ENCODE results near the gene APBA3. TPM values are rescaled to one million over a fixed set of nuclear protein-coding genes. Genes with fewer than 3 reads are reported as not detected.

The APBA3 gene
- total and polyA plus RNA-seq, 7 experiments from 2014 or later, result 30.7 to 77.3 (median 62.3) TPM

DNA sequence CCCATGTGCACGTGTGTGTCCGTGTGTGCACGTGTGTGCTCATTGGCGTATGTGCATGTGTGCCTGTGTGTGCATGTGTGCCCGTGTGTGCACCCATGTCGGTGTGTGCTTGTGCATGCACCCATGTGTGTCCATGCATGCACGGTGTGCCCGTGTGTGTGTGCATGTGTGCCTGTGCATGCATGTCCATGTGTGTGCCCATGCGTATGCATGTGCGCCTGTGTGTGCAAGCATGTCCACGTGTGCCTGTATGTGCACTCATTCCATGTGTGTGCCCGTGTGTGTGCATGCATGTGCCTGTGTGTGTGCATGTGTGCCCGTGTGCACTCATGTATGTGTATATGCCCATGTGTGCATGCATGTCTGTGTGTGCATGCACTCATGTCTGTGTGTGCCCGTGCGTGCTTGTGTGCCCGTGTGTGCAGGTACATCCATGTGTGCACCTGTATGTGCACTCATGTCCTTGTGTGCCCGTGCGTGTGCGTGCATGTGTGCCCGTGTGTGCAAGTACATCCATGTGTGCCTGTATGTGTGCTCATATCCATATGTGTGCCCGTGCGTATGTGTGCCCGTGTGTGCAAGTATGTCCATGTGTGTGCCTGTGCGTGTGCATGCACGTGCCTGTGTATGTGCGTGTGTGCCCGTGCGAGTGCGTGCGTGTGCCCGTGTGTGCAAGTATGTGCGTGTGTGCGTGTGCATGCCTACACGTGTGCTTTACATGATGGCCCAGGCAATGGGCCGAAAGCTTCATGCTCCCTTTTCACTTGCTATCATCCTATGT, 46.3 kb upstream of the APBA3 start:
- peaks cover 3 to 14% of the 10 kb centered on the region in 2 donors for H3K4me1 ChIP-seq (ENCODE audit: control insufficient read depth in 2 of 2, insufficient read depth in 2 of 2, low read length in 2 of 2)
- H3K4me3 ChIP-seq (ENCODE audit: low read length), result no peak overlapping the region
- H3K27ac ChIP-seq (ENCODE audit: low read depth, low read length), result no peak overlapping the region
- Mint-ChIP-seq H3K36me3 (no peaks in the 10 kb centered on the region), H3K4me3 (no peak overlapping the region), H3K9me3 (peaks cover 0 to 6% (median 0%) of the 10 kb centered on the region in 11 donors), H3K4me1 (peaks cover 9 to 22% (median 20%) of the 10 kb centered on the region in 7 donors), H3K27ac (peak overlapping the region in 4 of 9 donors; percentile 27 to 73 (median 67)), H3K27me3 (peaks cover 0 to 2% (median 0%) of the 10 kb centered on the region in 5 donors)
- CTCF ChIA-PET, result no interaction called here
- intact Hi-C loops (cut with micrococcal nuclease), result no loop called here
- H3K36me3 ChIP-seq (ENCODE audit: control insufficient read depth in 2 of 3, insufficient read depth in 3 of 3, low read length in 3 of 3), result no peaks in the 10 kb centered on the region
- no peak for ATAC-seq
- POLR2A ChIA-PET, result no interaction called here
- no peak for DNase-seq
- H3K27me3 ChIP-seq (ENCODE audit: control insufficient read depth in 2 of 2, insufficient read depth in 2 of 2, low read length in 2 of 2), result no peaks in the 10 kb centered on the region
- no peaks in the 10 kb centered on the region for H3K9me3 ChIP-seq (ENCODE audit: control insufficient read depth in 2 of 3, low read length in 3 of 3)

DNA sequence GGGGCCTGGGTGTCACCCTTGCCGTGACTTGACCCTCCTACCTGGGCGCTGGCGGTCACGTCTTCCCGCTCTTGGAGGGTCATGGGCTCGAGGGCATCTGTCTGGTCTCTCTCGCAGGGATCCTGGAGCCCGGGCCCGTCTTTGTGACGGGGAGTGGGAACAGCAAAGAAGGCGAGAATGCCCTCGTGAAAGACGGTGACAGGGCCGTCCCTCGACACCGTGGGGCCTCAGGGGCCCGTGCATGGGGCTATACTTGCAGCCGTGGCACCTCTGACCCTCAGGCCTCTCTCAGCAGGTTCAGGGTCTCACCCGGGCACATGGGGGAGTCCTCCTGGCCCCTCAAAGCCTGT, 45.6 kb upstream of the APBA3 start:
- no peaks in the 10 kb centered on the region for H3K9me3 ChIP-seq (ENCODE audit: control insufficient read depth in 2 of 3, low read length in 3 of 3)
- intact Hi-C loops (cut with micrococcal nuclease), result no loop called here
- H3K4me1 ChIP-seq (ENCODE audit: control insufficient read depth in 2 of 2, insufficient read depth in 2 of 2, low read length in 2 of 2), result peaks cover 0 to 10% of the 10 kb centered on the region in 2 donors
- H3K4me3 Mint-ChIP-seq, result no peak overlapping the region
- H3K36me3 ChIP-seq (ENCODE audit: control insufficient read depth in 2 of 3, insufficient read depth in 3 of 3, low read length in 3 of 3), result no peaks in the 10 kb centered on the region
- peaks cover 3 to 22% (median 16%) of the 10 kb centered on the region in 7 donors for H3K4me1 Mint-ChIP-seq
- peak overlapping the region in 2 of 9 donors; percentile 34 to 72 for H3K27ac Mint-ChIP-seq
- H3K4me3 ChIP-seq (ENCODE audit: low read length), result no peak overlapping the region
- no peaks in the 10 kb centered on the region for H3K36me3 Mint-ChIP-seq
- ATAC-seq, result no peak
- DNase-seq, result no peak
- ChIA-PET CTCF (no interaction called here), POLR2A (interaction anchor here (0.9 kb wide), 1 partner anchor 12 kb away, joined by 3 read pairs; no protein-coding TSS in a partner anchor)
- H3K27me3 ChIP-seq (ENCODE audit: control insufficient read depth in 2 of 2, insufficient read depth in 2 of 2, low read length in 2 of 2), result no peaks in the 10 kb centered on the region
- H3K27me3 Mint-ChIP-seq, result peaks cover 0 to 2% (median 0%) of the 10 kb centered on the region in 5 donors
- H3K27ac ChIP-seq (ENCODE audit: low read depth, low read length), result no peak overlapping the region
- peaks cover 0 to 6% (median 0%) of the 10 kb centered on the region in 11 donors for H3K9me3 Mint-ChIP-seq

DNA sequence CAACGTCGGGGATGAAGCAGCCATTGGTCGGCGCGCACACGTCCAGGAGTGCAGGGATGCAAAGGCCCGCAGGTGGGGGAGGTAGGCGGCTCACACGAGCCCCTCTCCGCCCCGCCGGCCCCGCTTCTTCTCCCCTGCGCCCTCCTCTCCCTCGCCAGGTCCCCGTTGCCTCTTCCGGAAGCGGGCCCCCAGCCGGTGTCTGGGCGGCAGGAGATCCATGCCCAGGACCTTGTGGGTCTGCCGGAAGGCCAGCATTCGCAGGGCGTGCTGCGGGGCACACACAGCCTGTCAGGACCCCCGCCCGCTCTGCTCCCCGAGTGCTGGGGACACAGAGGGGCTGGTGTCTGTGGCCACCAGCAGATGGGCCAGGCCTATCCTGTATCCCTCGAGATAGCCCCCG, 44.4 kb upstream of the APBA3 start:
- Histone ChIP-seq H3K4me3 (ENCODE audit: low read length) (no peak overlapping the region), H3K27ac (ENCODE audit: low read depth, low read length) (no peak overlapping the region), H3K36me3 (ENCODE audit: control insufficient read depth in 2 of 3, insufficient read depth in 3 of 3, low read length in 3 of 3) (no peaks in the 10 kb centered on the region), H3K4me1 (ENCODE audit: control insufficient read depth in 2 of 2, insufficient read depth in 2 of 2, low read length in 2 of 2) (peaks cover 11 to 14% of the 10 kb centered on the region in 2 donors), H3K27me3 (ENCODE audit: control insufficient read depth in 2 of 2, insufficient read depth in 2 of 2, low read length in 2 of 2) (no peaks in the 10 kb centered on the region), H3K9me3 (ENCODE audit: control insufficient read depth in 2 of 3, low read length in 3 of 3) (no peaks in the 10 kb centered on the region)
- intact Hi-C loops (cut with micrococcal nuclease), result no loop called here
- Mint-ChIP-seq H3K4me3 (no peak overlapping the region), H3K9me3 (peaks cover 0 to 6% (median 0%) of the 10 kb centered on the region in 11 donors), H3K27me3 (peaks cover 0 to 5% (median 0%) of the 10 kb centered on the region in 5 donors), H3K27ac (no peak overlapping the region), H3K36me3 (no peaks in the 10 kb centered on the region), H3K4me1 (peaks cover 7 to 33% (median 21%) of the 10 kb centered on the region in 7 donors)
- POLR2A ChIA-PET, result interaction anchor here (0.9 to 1.3 kb wide), 2 partner anchors 13 to 43 kb away, joined by 3 read pairs; partner anchors contain the start of gene MRPL54
- no peak for DNase-seq
- no peak for ATAC-seq
- CTCF ChIA-PET, result no interaction called here

DNA sequence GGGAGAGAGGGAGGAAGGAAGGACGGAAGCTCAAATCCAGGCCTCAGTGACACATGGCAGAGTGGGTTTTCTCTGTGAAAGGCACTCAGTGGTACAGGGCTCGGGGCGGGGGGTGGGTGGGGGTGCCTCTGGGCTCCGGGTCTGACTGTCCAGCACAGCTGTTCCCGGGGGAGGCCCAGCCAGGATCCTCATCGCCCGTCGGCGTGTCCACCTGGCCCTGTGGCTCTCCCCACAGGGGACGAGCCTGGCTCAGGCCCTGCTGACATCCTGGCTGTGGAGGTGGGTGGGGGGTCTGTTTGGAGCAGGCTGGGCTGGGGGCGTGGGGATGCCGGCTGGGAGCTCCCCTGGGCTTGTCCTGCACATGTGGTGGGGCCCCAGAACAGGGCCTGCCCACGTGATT, 42.9 kb upstream of the APBA3 start:
- peaks cover 7 to 39% (median 26%) of the 10 kb centered on the region in 7 donors for H3K4me1 Mint-ChIP-seq
- Histone ChIP-seq H3K27ac (ENCODE audit: low read depth, low read length) (no peak overlapping the region), H3K4me1 (ENCODE audit: control insufficient read depth in 2 of 2, insufficient read depth in 2 of 2, low read length in 2 of 2) (peaks cover 12 to 15% of the 10 kb centered on the region in 2 donors), H3K4me3 (ENCODE audit: low read length) (no peak overlapping the region), H3K27me3 (ENCODE audit: control insufficient read depth in 2 of 2, insufficient read depth in 2 of 2, low read length in 2 of 2) (no peaks in the 10 kb centered on the region), H3K36me3 (ENCODE audit: control insufficient read depth in 2 of 3, insufficient read depth in 3 of 3, low read length in 3 of 3) (no peaks in the 10 kb centered on the region), H3K9me3 (ENCODE audit: control insufficient read depth in 2 of 3, low read length in 3 of 3) (no peaks in the 10 kb centered on the region)
- DNase-seq, result no peak
- intact Hi-C loops (cut with micrococcal nuclease), result no loop called here
- CTCF ChIA-PET, result no interaction called here
- peaks cover 0 to 7% (median 0%) of the 10 kb centered on the region in 5 donors for H3K27me3 Mint-ChIP-seq
- peaks cover 0 to 1% (median 0%) of the 10 kb centered on the region in 5 donors for H3K36me3 Mint-ChIP-seq
- no peak overlapping the region for H3K4me3 Mint-ChIP-seq
- H3K9me3 Mint-ChIP-seq, result peaks cover 0 to 6% (median 0%) of the 10 kb centered on the region in 11 donors
- POLR2A ChIA-PET, result interaction anchor here (1.3 to 1.4 kb wide), 2 partner anchors 42 kb away, joined by 3 read pairs; partner anchors contain the start of gene MRPL54
- no peak for ATAC-seq
- no peak overlapping the region for H3K27ac Mint-ChIP-seq

DNA sequence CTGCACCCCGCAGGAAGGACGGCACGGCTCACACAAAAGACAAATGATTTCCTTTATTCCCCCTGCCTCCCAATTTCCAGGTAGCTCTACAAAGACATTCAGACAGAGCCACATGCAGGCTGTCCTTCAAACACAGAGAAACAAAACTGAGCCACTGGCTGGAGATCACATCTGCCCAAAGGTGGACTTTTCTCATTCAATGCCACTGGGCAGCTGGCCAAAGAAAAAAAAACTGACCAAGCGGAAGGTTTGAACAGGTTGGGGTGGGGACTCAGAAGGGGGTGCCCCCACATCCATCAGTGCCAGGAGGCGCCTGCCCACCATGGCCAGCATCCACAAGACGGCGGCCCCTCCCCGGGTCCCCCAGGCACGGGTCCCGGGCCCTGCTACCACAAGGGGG, 42.5 kb upstream of the APBA3 start:
- intact Hi-C loops (cut with micrococcal nuclease), result no loop called here
- H3K4me1 Mint-ChIP-seq, result peaks cover 12 to 44% (median 30%) of the 10 kb centered on the region in 7 donors
- no peak overlapping the region for H3K4me3 ChIP-seq (ENCODE audit: low read length)
- peak overlapping the region in 2 of 9 donors; percentile 39 to 75 for H3K27ac Mint-ChIP-seq
- H3K27ac ChIP-seq (ENCODE audit: low read depth, low read length), result no peak overlapping the region
- DNase-seq, result no peak
- no peak for ATAC-seq
- H3K27me3 ChIP-seq (ENCODE audit: control insufficient read depth in 2 of 2, insufficient read depth in 2 of 2, low read length in 2 of 2), result no peaks in the 10 kb centered on the region
- H3K4me1 ChIP-seq (ENCODE audit: control insufficient read depth in 2 of 2, insufficient read depth in 2 of 2, low read length in 2 of 2), result peaks cover 12 to 19% of the 10 kb centered on the region in 2 donors
- CTCF ChIA-PET, result no interaction called here
- H3K27me3 Mint-ChIP-seq, result peaks cover 0 to 7% (median 0%) of the 10 kb centered on the region in 5 donors
- H3K36me3 Mint-ChIP-seq, result peaks cover 0 to 1% (median 0%) of the 10 kb centered on the region in 5 donors
- POLR2A ChIA-PET, result interaction anchor here (1.4 kb wide), 1 partner anchor 41 kb away, joined by 3 read pairs; the partner anchor contains the start of gene MRPL54
- H3K9me3 Mint-ChIP-seq, result peaks cover 0 to 6% (median 0%) of the 10 kb centered on the region in 11 donors
- H3K9me3 ChIP-seq (ENCODE audit: control insufficient read depth in 2 of 3, low read length in 3 of 3), result no peaks in the 10 kb centered on the region
- no peaks in the 10 kb centered on the region for H3K36me3 ChIP-seq (ENCODE audit: control insufficient read depth in 2 of 3, insufficient read depth in 3 of 3, low read length in 3 of 3)
- H3K4me3 Mint-ChIP-seq, result no peak overlapping the region

DNA sequence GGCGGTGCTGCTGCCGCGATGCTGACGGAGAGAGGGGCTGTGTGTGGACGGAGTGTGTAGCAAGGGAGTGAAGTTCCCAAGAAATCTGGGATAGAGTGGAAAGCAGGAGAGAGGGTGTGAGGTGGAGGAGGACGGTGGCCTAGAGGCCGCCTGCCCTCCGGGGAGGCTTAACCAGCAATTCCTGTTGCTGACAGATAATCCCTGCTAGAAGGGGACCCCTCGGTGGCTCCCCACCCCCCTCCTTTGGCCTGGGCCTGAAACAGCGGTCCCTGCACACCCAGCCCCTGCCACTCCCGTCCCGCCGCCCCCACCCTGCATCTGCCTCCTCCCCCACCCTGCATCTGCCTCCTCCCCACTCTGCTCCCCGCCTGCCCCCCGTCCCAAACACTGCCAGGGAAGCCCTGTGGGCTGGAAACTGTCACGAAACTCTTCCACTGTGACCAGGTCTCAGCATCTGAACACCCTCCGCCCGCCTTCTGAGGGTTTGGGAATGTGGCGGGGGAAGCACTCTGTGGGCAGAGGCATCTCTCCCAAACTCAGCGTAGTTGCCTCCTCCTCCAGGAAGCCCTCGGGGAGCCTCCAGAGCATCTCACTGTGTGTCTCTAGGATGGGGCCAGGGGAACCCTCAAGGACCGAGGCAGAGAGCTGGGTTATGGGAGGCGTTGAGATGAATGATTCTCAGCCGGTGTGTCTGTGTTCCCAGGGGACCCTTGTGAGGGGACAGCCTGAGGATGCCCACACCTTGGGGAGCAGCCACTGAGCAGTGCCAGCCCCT, 41.8 kb upstream of the APBA3 start:
- DNase-seq, result no peak
- no peak overlapping the region for H3K27ac ChIP-seq (ENCODE audit: low read depth, low read length)
- no peaks in the 10 kb centered on the region for H3K9me3 ChIP-seq (ENCODE audit: control insufficient read depth in 2 of 3, low read length in 3 of 3)
- H3K4me3 ChIP-seq (ENCODE audit: low read length), result no peak overlapping the region
- peaks cover 0 to 6% (median 0%) of the 10 kb centered on the region in 11 donors for H3K9me3 Mint-ChIP-seq
- intact Hi-C loops (cut with micrococcal nuclease), result no loop called here
- no peaks in the 10 kb centered on the region for H3K27me3 ChIP-seq (ENCODE audit: control insufficient read depth in 2 of 2, insufficient read depth in 2 of 2, low read length in 2 of 2)
- peaks cover 14 to 47% (median 33%) of the 10 kb centered on the region in 7 donors for H3K4me1 Mint-ChIP-seq
- H3K36me3 ChIP-seq (ENCODE audit: control insufficient read depth in 2 of 3, insufficient read depth in 3 of 3, low read length in 3 of 3), result no peaks in the 10 kb centered on the region
- H3K4me1 ChIP-seq (ENCODE audit: control insufficient read depth in 2 of 2, insufficient read depth in 2 of 2, low read length in 2 of 2), result peaks cover 12 to 25% of the 10 kb centered on the region in 2 donors
- ChIA-PET POLR2A (interaction anchor here (1.4 kb wide), 1 partner anchor 41 kb away, joined by 3 read pairs; the partner anchor contains the start of gene MRPL54), CTCF (no interaction called here)
- H3K27ac Mint-ChIP-seq, result peak overlapping the region in 3 of 9 donors; percentile 9 to 58 (median 11)
- no peak overlapping the region for H3K4me3 Mint-ChIP-seq
- H3K27me3 Mint-ChIP-seq, result peaks cover 0 to 7% (median 0%) of the 10 kb centered on the region in 5 donors
- peaks cover 0 to 1% (median 0%) of the 10 kb centered on the region in 5 donors for H3K36me3 Mint-ChIP-seq
- no peak for ATAC-seq
